ENCODE data around the gene DNAJB13.

- TF ChIP-seq, protein P1, sequence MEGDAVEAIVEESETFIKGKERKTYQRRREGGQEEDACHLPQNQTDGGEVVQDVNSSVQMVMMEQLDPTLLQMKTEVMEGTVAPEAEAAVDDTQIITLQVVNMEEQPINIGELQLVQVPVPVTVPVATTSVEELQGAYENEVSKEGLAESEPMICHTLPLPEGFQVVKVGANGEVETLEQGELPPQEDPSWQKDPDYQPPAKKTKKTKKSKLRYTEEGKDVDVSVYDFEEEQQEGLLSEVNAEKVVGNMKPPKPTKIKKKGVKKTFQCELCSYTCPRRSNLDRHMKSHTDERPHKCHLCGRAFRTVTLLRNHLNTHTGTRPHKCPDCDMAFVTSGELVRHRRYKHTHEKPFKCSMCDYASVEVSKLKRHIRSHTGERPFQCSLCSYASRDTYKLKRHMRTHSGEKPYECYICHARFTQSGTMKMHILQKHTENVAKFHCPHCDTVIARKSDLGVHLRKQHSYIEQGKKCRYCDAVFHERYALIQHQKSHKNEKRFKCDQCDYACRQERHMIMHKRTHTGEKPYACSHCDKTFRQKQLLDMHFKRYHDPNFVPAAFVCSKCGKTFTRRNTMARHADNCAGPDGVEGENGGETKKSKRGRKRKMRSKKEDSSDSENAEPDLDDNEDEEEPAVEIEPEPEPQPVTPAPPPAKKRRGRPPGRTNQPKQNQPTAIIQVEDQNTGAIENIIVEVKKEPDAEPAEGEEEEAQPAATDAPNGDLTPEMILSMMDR (IDR thresholded peaks at IDR 0.05), result no peak
- TF ChIP-seq POLR2A (IDR thresholded peaks at IDR 0.05), result no peak
Observed at GRCh38 chr11:74019104-74019738, 68.4 kb downstream of the DNAJB13 start.
